WTC11 (cell line): ENCODE measurements around the gene GRM8. TPM values are rescaled to one million over a fixed set of nuclear protein-coding genes. Genes with fewer than 3 reads are reported as not detected.

Experiments
- ATAC-seq: fragments of 200-7000 bp; cut with Tn5 transposase; 2 replicates; pipeline ENCODE4 v1.10.0; 2021; ENCODE audit warnings: mild to moderate bottlenecking, moderate library complexity
- CTCF ChIA-PET: fragments of 300-600 bp; sonication (Branson Sonifier 250); formaldehyde crosslinking; loops from one replicate; lab custom pipeline; 2021; ENCODE audit warnings: antibody characterized with exemption; lab: Charles Lee
- POLR2A ChIA-PET: fragments of 350-600 bp; sonication (Branson Sonifier 250); formaldehyde crosslinking; loops from one replicate; lab custom pipeline; 2021; ENCODE audit warnings: antibody characterized with exemption; lab: Charles Lee
- DNase-seq: peaks from one replicate; pipeline ENCODE4 v3.0.0; 2021; ENCODE audit warnings: low spot score
- H3K27ac Mint-ChIP-seq: 2 replicates; pipeline ENCODE4 v1.8.0; 2021; ENCODE audit warnings: mixed read lengths
- H3K27me3 Mint-ChIP-seq: 2 replicates; pipeline ENCODE4 v1.8.0; 2021; ENCODE audit warnings: low read depth, mild to moderate bottlenecking, moderate library complexity, mixed read lengths
- H3K36me3 Mint-ChIP-seq: 2 replicates; pipeline ENCODE4 v1.8.0; 2021; ENCODE audit warnings: mixed read lengths
- H3K4me1 Mint-ChIP-seq: 2 replicates; pipeline ENCODE4 v1.8.0; 2022; ENCODE audit warnings: mixed read lengths
- H3K4me3 Mint-ChIP-seq: 2 replicates; pipeline ENCODE4 v1.8.0; 2021; ENCODE audit warnings: mild to moderate bottlenecking, moderate library complexity, mixed read lengths
- H3K9me3 Mint-ChIP-seq: 2 replicates; pipeline ENCODE4 v1.8.0; 2021; ENCODE audit warnings: mixed read lengths
- ARID4B ChIP-seq: sonication (generic); formaldehyde crosslinking; IDR thresholded peaks from 2 replicates; pipeline ENCODE4 v1.8.0; 2023; ENCODE audit warnings: missing genetic modification reagents, mild to moderate bottlenecking, borderline replicate concordance
- ATF6 ChIP-seq: sonication (generic); formaldehyde crosslinking; IDR thresholded peaks from 2 replicates; pipeline ENCODE4 v1.8.1; 2023; ENCODE audit warnings: mild to moderate bottlenecking, missing genetic modification reagents
- CDX4 ChIP-seq: fragments of 250-450 bp; sonication (Bioruptor Pico); IDR thresholded peaks from 2 replicates; pipeline ENCODE4 v1.9.0; 2021; ENCODE audit warnings: moderate library complexity, mild to moderate bottlenecking, inconsistent platforms, borderline replicate concordance
- CREM ChIP-seq: sonication (generic); formaldehyde crosslinking; IDR thresholded peaks from 2 replicates; pipeline ENCODE4 v1.8.1; 2022; ENCODE audit warnings: mild to moderate bottlenecking, missing genetic modification reagents, moderate library complexity
- E2F5 ChIP-seq: sonication (generic); formaldehyde crosslinking; IDR thresholded peaks from 2 replicates; pipeline ENCODE4 v1.8.1; 2022; ENCODE audit warnings: mild to moderate bottlenecking, moderate library complexity, missing genetic modification reagents
- ESRRA ChIP-seq: sonication (generic); formaldehyde crosslinking; IDR thresholded peaks from 2 replicates; pipeline ENCODE4 v1.8.1; 2022; ENCODE audit warnings: mild to moderate bottlenecking, missing genetic modification reagents, borderline replicate concordance
- FOXP4 ChIP-seq: sonication (generic); formaldehyde crosslinking; IDR thresholded peaks from 2 replicates; pipeline ENCODE4 v1.8.0; 2022; ENCODE audit warnings: mild to moderate bottlenecking, missing genetic modification reagents
- GRHL2 ChIP-seq: fragments of 250-450 bp; sonication (Bioruptor Pico); IDR thresholded peaks from 2 replicates; pipeline ENCODE4 v1.8.0; 2022; ENCODE audit warnings: mild to moderate bottlenecking, moderate library complexity; ENCODE audit not compliant: insufficient replicate concordance, severe bottlenecking
- IRF1 ChIP-seq: sonication (generic); formaldehyde crosslinking; IDR thresholded peaks from 2 replicates; pipeline ENCODE4 v1.8.0; 2023; ENCODE audit warnings: missing genetic modification reagents
- JAZF1 ChIP-seq: fragments of 250-450 bp; sonication (Bioruptor Pico); IDR thresholded peaks from 2 replicates; pipeline ENCODE4 v1.9.0; 2021; ENCODE audit warnings: moderate library complexity, mild to moderate bottlenecking, inconsistent platforms
- JUN ChIP-seq: sonication (generic); formaldehyde crosslinking; IDR thresholded peaks from 2 replicates; pipeline ENCODE4 v1.8.0; 2023; ENCODE audit warnings: mild to moderate bottlenecking, missing genetic modification reagents
- MXD4 ChIP-seq: fragments of 250-450 bp; sonication (Bioruptor Pico); IDR thresholded peaks from 2 replicates; pipeline ENCODE4 v1.8.0; 2021; ENCODE audit warnings: mild to moderate bottlenecking, moderate library complexity, borderline replicate concordance
- STAT6 ChIP-seq: sonication (generic); formaldehyde crosslinking; conservative IDR thresholded peaks from 2 replicates; pipeline ENCODE4 v1.8.1; 2023; ENCODE audit warnings: mild to moderate bottlenecking, low read depth, missing genetic modification reagents, moderate library complexity
- TEAD1 ChIP-seq: sonication (generic); formaldehyde crosslinking; IDR thresholded peaks from 2 replicates; pipeline ENCODE4 v1.8.0; 2022; ENCODE audit warnings: mild to moderate bottlenecking, missing genetic modification reagents
- TP53 ChIP-seq: sonication (generic); formaldehyde crosslinking; IDR thresholded peaks from 2 replicates; pipeline ENCODE4 v1.8.1; 2023; ENCODE audit warnings: mild to moderate bottlenecking, missing genetic modification reagents
- USF1 ChIP-seq: sonication (generic); formaldehyde crosslinking; IDR thresholded peaks from 2 replicates; pipeline ENCODE4 v1.8.0; 2022; ENCODE audit warnings: mild to moderate bottlenecking, missing genetic modification reagents
- ZBTB43 ChIP-seq: sonication (generic); formaldehyde crosslinking; IDR thresholded peaks from 2 replicates; pipeline ENCODE4 v1.8.1; 2023; ENCODE audit warnings: mild to moderate bottlenecking, missing genetic modification reagents
- ZNF121 ChIP-seq: sonication (generic); formaldehyde crosslinking; IDR thresholded peaks from 2 replicates; pipeline ENCODE4 v1.8.0; 2023; ENCODE audit warnings: missing genetic modification reagents
- ZNF317 ChIP-seq: sonication (generic); formaldehyde crosslinking; IDR thresholded peaks from 2 replicates; pipeline ENCODE4 v1.8.1; 2023; ENCODE audit warnings: low read depth, mild to moderate bottlenecking, moderate library complexity, missing genetic modification reagents, borderline replicate concordance
- total RNA-seq: library from RNA; stranded (reverse); gene quantifications from 3 replicates; pipeline ENCODE4 v1.2.3, GENCODE V29; 2021

Gene GRM8
- total RNA-seq, 1 experiment from 2014 or later: 2.3 TPM

- TF ChIP-seq ZNF121 (CRISPR knock-in tag) (no peak), ATF6 (CRISPR knock-in tag) (no peak), FOXP4 (CRISPR knock-in tag) (no peak), JAZF1 (CRISPR knock-in tag) (no peak), CREM (no peak), ZBTB43 (CRISPR knock-in tag) (no peak), TEAD1 (CRISPR knock-in tag) (no peak)
- DNase-seq (no peak), ATAC-seq (no peak)
- H3K27ac Mint-ChIP-seq: no peak overlapping the region
- H3K36me3 Mint-ChIP-seq: no peaks in the 10 kb centered on the region
- ChIA-PET POLR2A (no interaction called here), CTCF (no interaction called here)
- H3K4me3 Mint-ChIP-seq: no peak overlapping the region
- H3K4me1 Mint-ChIP-seq: peaks cover 16% of the 10 kb centered on the region
- no peaks in the 10 kb centered on the region; the same call in 1 of the 2 replicates for H3K27me3 Mint-ChIP-seq
- peaks cover 7% of the 10 kb centered on the region for H3K9me3 Mint-ChIP-seq
These were observed 66.1 kb downstream of the GRM8 start for GRCh38 chr7:127186686-127187085.

- no peak for DNase-seq
- H3K4me3 Mint-ChIP-seq: no peak overlapping the region
- no peak overlapping the region for H3K27ac Mint-ChIP-seq
- H3K27me3 Mint-ChIP-seq: peaks cover 3% of the 10 kb centered on the region; the same call in 1 of the 2 replicates
- H3K4me1 Mint-ChIP-seq: peaks cover 10% of the 10 kb centered on the region
- peaks cover 22% of the 10 kb centered on the region for H3K36me3 Mint-ChIP-seq
- ChIA-PET CTCF (no interaction called here), POLR2A (no interaction called here)
- no peak for ATAC-seq
- H3K9me3 Mint-ChIP-seq: peaks cover 46% of the 10 kb centered on the region
- TF ChIP-seq MXD4: no peak
- no peak for TF ChIP-seq GRHL2 (CRISPR knock-in tag)
- TF ChIP-seq STAT6 (CRISPR knock-in tag): no peak
- no peak for TF ChIP-seq CDX4 (CRISPR knock-in tag)
- no peak for TF ChIP-seq ESRRA (CRISPR knock-in tag)
- TF ChIP-seq USF1 (CRISPR knock-in tag): no peak
- no peak for TF ChIP-seq TP53 (CRISPR knock-in tag)
- TF ChIP-seq JUN: no peak
- TF ChIP-seq ARID4B (CRISPR knock-in tag): no peak
- no peak for TF ChIP-seq IRF1 (CRISPR knock-in tag)
- TF ChIP-seq E2F5 (CRISPR knock-in tag): no peak
- no peak for TF ChIP-seq ZNF317 (CRISPR knock-in tag)
These were observed 75.6 kb downstream of the GRM8 start for GRCh38 chr7:127177156-127177555.
